ENCODE data around the gene NKD1. TPM values are rescaled to one million over a fixed set of nuclear protein-coding genes. Genes with fewer than 3 reads are reported as not detected.

The NKD1 gene
- total RNA-seq, 1 experiment from 2014 or later, result 0.11 TPM

DNA sequence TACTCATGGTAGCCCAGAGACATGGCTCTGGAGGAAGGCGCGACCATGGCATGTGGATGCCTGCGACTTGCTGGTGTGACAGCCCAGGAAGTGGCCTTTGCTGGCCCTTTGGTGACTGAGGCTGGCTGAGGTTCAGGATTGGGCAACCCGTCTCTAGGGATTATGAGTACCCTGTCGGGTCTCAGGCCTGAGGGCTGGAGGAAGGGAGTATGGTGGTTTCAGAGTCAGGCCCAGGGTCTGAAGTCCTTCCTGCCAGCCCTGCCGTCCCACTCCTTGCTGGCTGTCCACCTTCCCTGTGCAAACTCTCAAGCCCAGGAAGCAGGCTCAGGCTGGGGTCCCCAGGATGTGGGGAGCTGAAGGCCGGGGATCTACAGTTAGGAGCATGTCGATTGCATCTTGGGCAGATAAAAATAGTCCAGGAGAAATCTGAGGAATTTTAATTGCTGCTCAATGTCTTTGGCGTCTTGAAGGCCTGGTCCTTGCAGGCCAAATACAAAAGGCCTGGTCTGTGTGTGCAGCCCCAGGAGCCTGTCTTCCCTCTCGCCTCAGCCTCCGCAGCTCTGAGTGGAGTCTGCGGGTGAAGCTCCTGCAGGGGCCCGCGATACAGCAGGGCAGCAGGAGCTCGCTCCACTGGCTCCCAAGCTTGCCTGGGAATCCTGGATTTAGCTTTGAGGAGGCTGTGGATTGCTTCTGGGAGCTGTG is 52.5 kb downstream of the NKD1 start:
- DNase-seq (ENCODE audit: low read depth), result no peak

DNA sequence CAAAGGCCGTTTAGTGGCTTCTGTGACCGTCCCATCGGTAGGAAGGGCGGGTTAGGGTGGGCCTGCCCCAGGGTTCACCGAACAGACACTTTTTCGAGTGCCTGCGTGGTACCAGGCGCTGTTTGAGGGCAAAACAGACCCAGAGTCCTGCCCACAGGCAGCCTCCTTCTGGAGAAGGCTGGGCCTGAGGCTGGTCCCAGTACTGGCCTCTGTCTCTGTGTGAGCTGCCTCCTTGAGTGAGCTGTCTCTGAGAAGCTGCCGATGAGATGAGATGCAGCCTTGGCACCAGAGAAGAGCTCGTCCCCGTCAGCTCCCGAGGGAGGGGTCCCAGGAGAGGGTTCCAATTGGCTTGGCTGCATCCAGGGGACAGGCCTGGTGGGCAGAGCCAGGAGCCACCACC is 53.1 kb downstream of the NKD1 start:
- no peak for DNase-seq (ENCODE audit: low read depth)

DNA sequence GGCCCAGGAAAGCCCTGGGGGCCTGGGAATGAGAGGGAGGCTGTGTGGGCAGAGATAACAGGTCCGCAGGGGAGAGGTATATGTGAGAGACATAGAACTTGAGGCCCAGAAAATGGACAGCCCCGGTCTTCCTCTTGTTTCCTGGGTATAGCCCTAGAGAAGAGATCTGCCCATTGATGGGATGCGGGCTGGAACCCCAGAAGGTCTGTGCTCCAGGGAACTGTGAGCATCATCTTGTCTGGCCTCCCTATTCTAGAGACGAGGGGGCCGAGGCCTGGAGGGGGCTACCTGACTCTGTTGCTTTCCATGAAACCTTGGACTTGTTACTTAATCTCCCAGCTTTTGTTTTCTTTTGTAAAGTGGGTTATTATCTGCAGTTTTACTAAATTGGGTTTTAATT is 53.9 kb downstream of the NKD1 start:
- DNase-seq (ENCODE audit: low read depth), result no peak

DNA sequence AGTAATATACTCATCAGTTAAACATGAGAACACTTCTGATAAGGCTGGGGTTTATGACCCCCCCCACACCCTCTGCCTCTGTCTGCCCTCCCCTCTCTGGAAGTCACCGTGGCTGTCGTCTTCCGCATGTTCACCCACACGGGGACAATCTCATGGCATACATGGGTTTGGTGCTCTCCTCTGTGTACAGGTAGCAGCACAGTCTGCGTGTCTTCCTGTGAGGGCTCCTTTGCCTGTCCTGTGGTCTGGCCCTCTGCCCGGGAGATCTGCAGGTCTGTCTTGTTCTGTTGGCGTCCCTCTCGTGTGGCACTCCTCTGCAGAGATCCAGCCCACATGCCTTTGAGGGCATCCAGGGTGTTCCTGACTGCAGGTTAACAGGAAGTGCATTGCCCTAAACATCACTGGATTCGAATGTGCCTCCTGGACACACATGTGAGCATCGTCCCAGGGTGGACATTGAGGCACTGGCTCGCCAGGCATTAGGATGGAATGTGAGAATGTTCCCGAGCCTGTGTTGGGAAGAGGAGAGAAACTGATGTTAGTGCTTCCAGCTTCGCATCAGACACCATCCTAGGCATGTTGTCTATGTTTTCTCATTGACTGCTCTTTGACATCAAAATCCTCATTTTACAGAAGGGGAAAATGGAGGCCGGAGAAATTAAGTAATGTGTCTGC is 54.5 kb downstream of the NKD1 start:
- DNase-seq (ENCODE audit: low read depth), result peak; percentile 25

DNA sequence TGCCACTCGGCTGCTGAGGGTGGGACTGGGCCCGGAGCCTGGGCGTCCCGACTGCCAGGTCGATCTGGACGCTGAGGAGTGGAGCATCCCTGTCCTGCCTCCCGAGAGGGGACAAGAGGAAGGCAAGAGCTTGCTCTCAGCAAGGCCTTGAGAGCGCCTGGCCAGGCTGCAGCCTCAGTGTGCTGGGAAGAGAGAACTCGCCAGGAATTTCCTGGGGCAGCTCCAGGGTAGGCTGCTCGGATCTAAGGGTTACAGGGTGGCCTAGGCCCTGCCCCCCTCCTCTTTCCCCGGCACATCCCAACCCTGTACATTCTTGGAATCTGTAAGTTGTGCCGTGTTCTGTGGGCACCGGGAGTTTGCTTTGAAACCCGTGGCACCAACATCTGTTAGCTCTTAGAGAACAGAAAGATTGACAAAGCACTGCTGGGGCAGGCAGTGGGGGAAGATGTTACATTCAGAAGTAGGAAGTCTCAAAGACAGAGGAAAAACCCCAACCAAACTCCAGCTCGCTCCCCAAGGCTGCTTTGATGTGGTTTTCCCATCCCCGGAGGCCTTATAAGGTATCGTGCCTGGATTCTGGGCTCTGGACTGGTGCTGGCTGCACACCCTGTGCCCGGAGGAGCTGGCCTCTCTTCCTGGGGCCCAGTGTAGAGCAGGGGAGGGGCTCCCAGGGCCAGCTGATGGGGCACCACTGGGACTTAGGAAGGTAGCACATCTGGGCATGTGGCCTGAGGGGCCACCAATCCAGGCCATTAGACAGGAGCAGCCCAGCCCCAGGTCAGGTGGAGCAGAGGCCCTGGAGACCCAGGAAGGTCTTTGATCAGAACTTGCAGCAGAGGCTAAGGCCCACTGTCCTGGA is 55.2 kb downstream of the NKD1 start:
- DNase-seq (ENCODE audit: low read depth), result peak; percentile 46

DNA sequence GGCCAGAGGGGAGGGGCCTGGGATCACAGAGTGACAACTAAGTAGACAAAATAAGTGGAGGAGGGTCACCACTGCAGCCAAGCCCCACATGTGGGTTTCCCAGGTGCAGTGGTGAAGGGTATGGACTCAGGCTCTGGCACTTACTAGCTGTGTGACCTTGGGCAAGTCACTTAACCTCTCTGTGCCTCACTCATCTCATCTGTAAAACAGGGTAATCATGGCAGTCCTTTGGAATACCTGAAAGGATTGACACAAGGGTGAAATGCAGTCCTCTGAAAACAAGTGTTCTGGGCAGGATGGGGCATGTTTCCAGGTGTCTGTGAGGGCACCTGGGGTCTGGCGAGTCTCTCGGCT is 55.8 kb downstream of the NKD1 start:
- no peak for DNase-seq (ENCODE audit: low read depth)

DNA sequence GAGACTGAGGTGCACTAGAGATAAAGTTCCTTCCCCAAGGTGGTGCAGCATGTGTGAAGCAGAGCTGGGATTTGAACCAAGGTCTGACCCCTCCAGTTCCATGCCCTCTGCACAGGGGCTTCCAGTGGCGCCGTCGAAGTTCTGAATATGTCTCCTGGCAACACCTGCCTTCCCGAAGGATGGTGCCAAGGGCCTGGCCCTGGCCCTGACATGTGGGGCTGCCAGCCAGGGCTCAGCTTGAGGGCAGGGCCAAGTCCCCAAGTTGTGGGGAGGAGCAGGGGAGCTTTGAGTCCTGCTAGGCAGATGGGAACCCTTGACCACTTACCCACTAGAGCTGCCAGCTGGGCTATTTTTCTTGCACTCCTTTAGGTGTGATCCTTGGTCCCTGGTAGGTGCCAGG is 56.4 kb downstream of the NKD1 start:
- no peak for DNase-seq (ENCODE audit: low read depth)

DNA sequence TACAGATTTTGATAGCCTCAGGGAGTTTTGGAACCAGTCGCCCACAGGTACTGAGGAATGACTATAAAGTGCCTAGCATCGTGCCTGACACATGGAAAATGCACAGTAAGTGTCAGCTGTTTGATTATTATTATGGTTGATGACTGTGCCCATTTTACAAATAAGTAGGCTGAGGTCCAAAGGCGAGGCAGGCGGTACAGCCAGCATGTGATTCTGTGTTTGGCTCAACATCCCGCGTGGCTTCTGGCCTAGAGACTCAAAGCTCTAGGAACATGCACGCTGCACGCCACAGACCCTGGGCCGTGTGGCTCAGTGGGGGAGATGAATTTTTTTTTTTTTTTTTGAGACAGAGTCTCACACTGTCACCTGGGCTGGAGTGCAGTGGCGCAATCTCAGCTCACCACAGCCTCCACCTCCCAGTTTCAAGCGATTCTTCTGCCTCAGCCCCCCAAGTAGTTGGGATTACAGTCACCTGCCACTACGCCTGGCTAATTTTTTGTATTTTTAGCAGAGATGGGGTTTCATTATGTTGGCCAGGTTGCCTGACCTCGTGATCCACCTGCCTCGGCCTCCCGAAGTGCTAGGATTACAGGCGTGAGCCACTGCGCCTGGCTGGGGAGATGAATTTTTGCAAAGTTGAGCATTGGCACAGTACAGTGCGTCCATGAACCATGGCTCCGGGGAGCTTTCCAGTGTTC is 57.7 kb downstream of the NKD1 start:
- no peak for DNase-seq (ENCODE audit: low read depth)

DNA sequence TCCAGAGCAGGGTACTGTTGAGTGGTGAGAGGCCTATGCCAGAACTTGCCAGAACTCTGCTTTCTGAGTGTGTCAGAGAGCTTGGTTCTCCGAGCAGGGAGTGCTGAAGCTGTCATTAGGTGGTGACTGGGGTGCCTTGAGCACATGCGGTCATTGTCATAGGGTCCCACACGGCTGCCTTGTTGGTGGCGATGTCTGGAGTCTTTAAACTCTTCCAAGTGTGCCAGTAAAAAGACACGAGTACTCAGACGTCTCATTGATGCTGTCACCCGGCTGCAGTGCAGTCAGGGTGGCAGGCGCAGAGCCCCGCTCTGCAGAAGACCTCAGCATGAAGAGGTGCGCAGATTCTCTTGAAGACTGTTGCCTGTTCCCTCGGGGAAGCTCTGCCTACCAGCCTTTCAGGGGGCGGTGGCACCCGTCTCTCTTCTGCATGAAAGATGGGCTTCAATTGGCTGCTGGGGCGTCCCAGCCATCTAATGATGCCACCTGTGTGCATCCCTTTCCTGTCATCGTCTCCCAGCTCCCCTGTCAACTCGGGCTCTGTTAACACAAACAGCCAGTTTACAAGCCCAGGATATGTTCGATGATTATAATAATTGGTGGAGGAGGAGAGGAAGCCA is 58.3 kb downstream of the NKD1 start:
- DNase-seq (ENCODE audit: low read depth), result no peak

GRCh38 chr16:50607051-50607431 is 58.8 kb downstream of the NKD1 start:
- no peak for DNase-seq (ENCODE audit: low read depth)

- DNase-seq (ENCODE audit: low read depth), result no peak
Observed at GRCh38 chr16:50607447-50607846, 59.3 kb downstream of the NKD1 start.

DNA sequence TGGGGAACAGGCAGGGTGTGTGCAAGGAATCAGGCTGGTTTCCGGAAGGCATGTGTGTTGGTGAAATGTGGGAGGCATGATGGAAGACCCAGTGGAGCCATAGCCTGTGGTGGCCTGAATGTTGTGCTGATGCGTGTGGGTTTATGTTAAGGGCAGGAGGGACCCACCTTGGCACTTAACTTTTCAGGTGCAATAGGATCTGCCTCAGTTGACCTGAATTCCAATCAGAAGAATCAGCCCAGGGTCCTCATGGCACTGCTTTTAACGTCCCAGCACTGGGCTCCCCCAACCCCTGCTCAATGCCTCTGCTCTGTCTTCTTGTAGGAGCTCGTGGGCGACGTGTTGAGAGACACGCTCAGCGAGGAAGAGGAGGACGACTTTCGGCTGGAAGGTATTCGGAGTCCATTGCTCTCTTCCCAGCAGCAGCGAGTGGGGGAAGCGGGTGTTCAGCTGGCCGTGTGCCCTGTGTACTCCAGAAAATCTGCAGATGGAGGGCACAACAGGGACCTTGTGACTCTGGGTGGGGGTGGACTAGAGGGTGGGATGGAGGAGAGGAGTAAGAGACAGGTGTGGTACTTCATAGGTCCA is 59.9 kb downstream of the NKD1 start:
- no peak for DNase-seq (ENCODE audit: low read depth)

- DNase-seq (ENCODE audit: low read depth), result no peak
Observed at GRCh38 chr16:50609049-50609448, 60.9 kb downstream of the NKD1 start.

DNA sequence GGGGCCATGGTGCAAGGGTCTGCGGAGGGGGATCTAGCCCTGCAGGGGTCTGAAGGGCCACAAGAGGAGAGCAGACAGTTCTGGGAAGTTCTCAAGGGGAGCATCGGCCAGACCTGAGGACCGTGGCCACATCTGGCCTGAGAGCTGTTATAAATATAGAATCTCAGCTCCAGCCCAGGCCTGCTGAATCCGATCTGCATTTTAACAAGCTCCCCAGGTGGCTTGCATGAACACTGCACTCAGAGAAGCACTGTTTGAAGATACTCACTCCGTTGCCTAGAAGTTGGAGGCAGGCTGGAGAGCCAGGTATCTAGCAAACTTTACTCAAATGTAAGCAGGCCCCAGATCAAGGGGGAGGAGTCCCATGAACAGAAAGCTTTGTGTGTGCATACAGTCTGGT is 61.3 kb downstream of the NKD1 start:
- DNase-seq (ENCODE audit: low read depth), result no peak

DNA sequence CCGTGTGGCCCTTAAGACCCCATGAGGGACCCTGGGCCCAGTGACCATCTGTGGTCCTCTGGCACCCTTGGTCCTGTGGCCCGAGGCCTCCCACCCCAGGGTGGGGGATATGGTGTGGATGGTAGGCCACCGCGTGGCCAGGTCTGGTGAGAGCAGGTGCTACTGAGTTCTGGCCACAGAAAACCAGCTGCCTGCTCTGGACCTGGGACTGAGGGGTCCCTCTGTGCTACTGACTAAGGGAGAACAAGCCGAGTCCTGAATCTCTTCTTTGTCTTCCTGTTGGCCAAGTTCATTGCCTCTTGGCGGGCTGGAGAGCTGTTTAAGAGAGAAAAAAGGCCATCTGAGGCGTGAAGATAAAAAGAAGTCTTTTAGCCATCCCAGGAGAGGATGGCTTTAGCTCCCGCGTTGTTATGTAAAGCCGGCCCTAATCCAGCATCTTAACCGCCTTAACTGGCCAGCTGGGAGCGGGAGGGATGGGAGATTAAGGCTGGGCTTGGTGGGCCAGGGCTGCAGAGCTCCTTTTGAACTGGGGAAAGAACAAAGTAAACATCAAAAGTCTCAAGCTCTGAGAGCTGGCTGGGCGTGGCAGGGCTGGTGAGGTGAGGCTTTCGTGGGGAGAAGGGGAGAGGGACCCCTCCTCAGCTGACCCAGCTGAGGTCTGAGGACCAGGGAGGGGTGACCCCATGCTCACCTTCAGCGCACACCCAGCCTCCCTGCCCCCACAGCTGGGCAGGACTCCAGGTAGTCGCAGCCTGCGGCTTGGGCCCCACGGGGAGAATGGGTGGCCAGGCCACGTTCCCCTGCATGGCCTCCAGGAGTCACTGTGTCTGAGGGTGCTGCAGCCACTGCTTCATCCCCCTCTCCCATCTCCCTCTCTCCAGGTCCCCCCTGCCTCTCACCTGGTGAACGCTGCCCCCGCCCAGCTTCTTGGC is 62.4 kb downstream of the NKD1 start:
- DNase-seq (ENCODE audit: low read depth), result no peak

- DNase-seq (ENCODE audit: low read depth), result peak; percentile 59
Observed at GRCh38 chr16:50611332-50611934, 63.2 kb downstream of the NKD1 start.

DNA sequence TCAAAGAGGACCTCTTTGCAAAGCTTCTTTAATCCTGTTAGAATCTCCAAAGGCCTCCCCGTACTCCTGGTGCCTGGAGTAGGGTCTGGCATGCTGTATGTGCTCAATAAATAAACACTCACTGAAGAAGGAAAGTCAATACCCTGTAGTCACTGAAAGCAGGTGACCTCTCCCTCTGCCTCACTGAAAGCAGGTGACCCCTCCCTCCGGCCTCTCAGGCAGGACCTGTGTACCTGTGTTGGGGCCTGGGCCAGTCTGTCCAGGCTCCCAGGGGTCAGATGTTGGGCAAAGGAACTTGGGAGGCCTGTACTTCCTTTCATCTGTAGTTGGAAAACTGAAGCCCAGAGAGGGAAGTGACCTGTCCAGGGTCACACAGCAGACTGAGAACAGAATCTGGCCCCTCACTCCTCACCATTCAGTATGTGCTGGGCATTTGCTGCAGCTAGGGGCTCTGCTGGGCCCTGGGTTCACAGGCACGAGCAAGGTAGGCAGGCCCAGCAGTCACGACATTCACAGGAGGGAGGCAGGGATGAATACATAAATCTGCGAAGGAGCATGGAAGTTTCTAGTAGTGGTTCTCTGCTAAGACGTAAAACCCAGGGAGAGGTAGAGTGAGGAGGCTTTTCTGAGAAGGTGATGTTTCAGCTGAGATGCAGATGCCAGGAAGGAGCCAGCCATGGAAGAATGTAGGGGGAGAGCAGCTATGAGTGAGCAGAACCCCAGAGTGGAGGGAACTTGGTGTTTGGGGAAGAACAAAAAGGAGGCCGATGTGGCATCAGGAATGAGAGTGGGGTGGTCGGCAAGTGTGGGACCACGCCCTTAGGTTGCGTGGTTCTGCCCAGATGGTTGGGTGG is 64.0 kb downstream of the NKD1 start:
- DNase-seq (ENCODE audit: low read depth), result no peak

- no peak for DNase-seq (ENCODE audit: low read depth)
Observed at GRCh38 chr16:50612849-50613198, 64.6 kb downstream of the NKD1 start.
